GM13977 (cell line): ENCODE measurements around the gene SAP30L.

Experiments
- DNase-seq: peaks from one replicate; pipeline ENCODE4 v3.0.0; 2012; ENCODE audit warnings: low spot score
- in situ Hi-C: fragments of 300-500 bp; cut with MboI; formaldehyde crosslinking; loops from one replicate; pipeline ENCODE4 v1.12.0; 2022; ENCODE audit warnings: low sequenced_read_pairs, low pct_unique_long_range_greater_than_20kb, mixed read lengths, inconsistent platforms; ENCODE audit not compliant: unreplicated experiment
- TF ChIP-seq, protein P1 (sequence below): IDR thresholded peaks from 2 replicates; pipeline ENCODE4 v1.5.1; 2012; ENCODE audit warnings: mild to moderate bottlenecking, control low read depth; ENCODE audit not compliant: insufficient read depth; ENCODE audit errors: extremely low read depth, missing control alignments

Gene SAP30L

DNA sequence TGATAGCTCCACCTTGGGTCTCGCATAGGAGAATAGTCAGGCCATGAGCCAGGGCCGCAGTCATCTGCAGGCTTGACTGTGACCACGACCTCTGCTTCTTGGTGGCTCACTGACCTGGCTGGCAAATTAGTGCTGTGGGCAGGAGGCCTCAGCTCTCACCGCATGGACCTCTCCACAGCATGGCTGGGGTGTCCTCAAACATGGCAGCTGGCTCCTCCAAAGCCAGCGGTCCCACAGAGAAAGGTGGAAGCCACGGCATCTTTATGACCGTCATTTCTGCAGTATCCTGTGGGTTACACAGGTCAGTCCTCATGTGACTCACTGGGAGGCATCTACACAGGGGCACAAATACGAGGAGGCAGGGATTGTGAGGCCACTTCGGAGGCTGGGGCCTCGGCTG is 43.2 kb upstream of the SAP30L start:
- TF ChIP-seq, protein P1, sequence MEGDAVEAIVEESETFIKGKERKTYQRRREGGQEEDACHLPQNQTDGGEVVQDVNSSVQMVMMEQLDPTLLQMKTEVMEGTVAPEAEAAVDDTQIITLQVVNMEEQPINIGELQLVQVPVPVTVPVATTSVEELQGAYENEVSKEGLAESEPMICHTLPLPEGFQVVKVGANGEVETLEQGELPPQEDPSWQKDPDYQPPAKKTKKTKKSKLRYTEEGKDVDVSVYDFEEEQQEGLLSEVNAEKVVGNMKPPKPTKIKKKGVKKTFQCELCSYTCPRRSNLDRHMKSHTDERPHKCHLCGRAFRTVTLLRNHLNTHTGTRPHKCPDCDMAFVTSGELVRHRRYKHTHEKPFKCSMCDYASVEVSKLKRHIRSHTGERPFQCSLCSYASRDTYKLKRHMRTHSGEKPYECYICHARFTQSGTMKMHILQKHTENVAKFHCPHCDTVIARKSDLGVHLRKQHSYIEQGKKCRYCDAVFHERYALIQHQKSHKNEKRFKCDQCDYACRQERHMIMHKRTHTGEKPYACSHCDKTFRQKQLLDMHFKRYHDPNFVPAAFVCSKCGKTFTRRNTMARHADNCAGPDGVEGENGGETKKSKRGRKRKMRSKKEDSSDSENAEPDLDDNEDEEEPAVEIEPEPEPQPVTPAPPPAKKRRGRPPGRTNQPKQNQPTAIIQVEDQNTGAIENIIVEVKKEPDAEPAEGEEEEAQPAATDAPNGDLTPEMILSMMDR = no peak
- DNase-seq = no peak
- in situ Hi-C loops = no loop called here

DNA sequence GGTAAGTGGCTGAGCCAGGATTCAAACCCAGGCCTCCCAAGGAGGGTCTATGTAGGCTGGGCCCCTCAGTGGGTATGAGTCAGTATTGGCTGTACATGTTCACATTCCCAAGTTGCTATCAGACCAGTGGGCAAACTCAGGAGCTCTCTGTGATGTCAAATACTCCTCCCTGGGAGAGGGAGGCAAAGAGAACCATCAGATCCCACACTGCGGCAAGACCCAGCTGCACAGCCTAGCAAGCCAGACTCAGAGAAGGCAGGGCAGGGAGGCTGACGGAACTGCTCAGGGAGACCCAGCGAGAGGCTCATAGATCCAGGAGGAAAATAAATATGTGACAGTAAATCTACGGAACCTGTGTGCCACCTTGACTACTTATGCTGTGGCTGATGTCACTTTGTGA is 42.6 kb upstream of the SAP30L start:
- TF ChIP-seq, protein P1 = no peak
- in situ Hi-C loops = no loop called here

DNA sequence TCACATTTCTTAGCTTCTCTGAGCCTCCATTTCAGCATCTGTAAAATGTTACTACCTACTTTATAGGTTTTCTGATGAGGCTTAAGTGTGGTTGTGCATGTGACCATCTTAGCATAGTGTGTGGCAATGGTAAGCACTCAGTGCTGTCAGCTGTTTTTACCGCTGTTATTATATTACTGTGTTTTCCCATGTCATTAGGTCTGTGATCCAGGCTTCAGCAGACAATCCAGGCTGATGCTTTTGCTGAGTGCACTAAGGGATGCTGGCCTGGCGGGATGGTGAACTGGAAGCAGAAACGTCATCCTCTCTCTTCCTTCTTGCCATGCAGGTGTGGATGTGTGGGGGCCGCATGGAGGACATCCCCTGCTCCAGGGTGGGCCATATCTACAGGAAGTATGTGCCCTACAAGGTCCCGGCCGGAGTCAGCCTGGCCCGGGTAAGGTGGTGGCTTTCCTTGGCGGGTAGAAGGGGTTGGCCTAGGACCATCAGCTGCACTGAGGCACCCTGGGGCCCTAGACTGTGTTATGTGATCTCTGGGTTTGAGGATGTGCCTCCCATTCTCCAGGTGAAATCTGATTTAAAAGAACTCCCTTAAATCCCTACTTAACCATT is 41.9 kb upstream of the SAP30L start:
- in situ Hi-C loops = no loop called here
- no peak for DNase-seq

More for the DNA sequence above, 42.6 kb upstream of the SAP30L start:
- DNase-seq = no peak

DNA sequence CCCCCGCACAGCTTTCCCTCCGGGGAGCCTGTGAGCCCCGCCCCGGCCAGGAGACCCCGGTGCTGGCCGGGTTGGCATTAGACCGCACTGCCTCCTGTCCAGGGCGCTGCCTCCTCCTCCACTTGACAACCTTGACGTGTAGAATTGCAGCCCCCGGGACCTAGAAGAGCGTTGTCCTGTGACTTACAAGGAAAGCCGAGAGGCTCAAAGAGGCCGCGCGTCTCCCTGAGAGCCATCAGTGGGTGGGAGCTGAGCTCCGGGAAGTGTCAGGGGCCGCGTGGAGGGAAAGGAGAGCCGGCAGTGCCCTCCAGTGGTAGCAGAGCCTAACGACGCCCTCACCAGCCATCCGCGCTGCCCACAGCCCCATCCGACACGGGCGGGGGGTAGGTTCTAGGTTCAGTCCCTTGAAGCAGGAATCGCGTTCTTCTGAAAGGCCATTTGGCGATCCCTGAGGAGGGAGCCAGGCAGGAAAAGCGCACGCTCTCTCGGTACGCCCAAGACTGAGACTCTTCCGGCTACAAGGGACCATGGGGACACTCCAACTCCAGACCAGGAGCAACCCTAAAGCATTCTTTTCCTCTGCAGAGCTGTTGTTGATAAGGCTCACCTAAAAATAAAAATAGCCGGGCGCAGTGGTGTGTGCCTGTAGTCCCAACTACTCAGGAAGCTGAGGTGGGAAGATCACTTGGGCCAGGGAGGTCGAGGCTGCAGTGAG is 40.6 kb upstream of the SAP30L start:
- in situ Hi-C loops = no loop called here
- TF ChIP-seq, protein P1 = peak; percentile 94
- DNase-seq = peak; percentile 85

More for the DNA sequence above, 41.9 kb upstream of the SAP30L start:
- TF ChIP-seq, protein P1 = no peak

DNA sequence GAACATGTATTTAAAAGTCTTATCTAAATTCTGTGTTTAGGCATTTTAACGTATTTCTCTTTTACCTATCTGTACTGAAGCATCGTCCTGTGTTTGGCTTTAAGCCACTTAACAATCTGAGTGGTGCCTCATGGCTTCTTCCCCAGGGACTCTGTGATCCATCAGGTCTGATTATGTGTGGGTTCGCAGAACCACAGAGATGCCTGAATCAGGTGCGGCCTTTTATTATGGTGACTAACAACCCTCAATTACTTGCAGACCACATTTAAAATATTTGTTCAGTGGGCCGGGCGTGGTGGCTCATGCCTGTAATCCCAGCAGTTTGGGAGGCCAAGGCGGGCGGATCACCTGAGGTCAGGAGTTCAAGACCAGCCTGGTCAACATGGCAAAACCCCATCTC is 39.6 kb upstream of the SAP30L start:
- TF ChIP-seq, protein P1 = no peak
- DNase-seq = no peak
- in situ Hi-C loops = no loop called here

DNA sequence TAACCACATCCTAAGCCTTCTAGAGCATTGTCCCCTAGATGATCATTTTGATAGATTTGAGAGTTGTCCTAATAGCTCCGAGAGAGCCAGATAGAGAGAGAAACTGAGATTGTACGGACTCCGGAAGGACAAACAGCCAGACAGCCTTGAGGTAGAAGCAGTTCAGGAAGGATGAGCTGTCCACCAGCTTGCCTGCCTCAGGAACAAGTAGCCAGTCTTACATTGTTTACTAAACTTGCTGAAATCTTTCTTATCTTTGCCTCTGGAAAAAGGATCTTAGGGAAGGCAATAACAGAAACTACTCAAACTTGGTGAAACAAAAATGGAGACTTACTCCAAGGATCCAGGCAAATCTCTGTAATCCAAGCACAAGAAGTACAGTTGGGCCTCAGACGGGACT is 39.0 kb upstream of the SAP30L start:
- no peak for DNase-seq
- TF ChIP-seq, protein P1 = no peak
- in situ Hi-C loops = no loop called here
